Measurements from ENCODE around the gene ZBTB39.
"Not testable (repeated sequence)": the region's sequence is repeated elsewhere in the genome, so short reads cannot be mapped to it uniquely, and the experiment has no call there.

The ZBTB39 gene

GRCh38 chr12:57005980-57006808, at the start of gene ZBTB39:
Gene ZBTB39, minus strand, starts transcription at chr12:57006546. Its CDS starts 1,629 bp downstream, at chr12:57004917.
- DNase-seq (ENCODE audit: low read depth in 2 of 2) = peak in 1 of 2 donors; percentile 55

GRCh38 chr12:57055824-57056223, 49.5 kb upstream of the ZBTB39 start:
- no peak for DNase-seq (ENCODE audit: low read depth in 2 of 2)

- DNase-seq (ENCODE audit: low read depth in 2 of 2) = not testable (repeated sequence)
Observed at GRCh38 chr12:57053901-57054300, 47.6 kb upstream of the ZBTB39 start.

- not testable (repeated sequence) for DNase-seq (ENCODE audit: low read depth in 2 of 2)
Observed at GRCh38 chr12:57053146-57053545, 46.8 kb upstream of the ZBTB39 start.

- DNase-seq (ENCODE audit: low read depth in 2 of 2) = no peak
Observed at GRCh38 chr12:57051011-57051410, 44.7 kb upstream of the ZBTB39 start.

- DNase-seq (ENCODE audit: low read depth in 2 of 2) = no peak
Observed at GRCh38 chr12:57049890-57050289, 43.5 kb upstream of the ZBTB39 start, which contains the start of gene MYO1A. Gene MYO1A, minus strand, starts transcription at chr12:57050129. Its CDS starts 1,806 bp downstream, at chr12:57048323.

GRCh38 chr12:57049119-57049446, 42.7 kb upstream of the ZBTB39 start:
- DNase-seq (ENCODE audit: low read depth in 2 of 2) = no peak

- DNase-seq (ENCODE audit: low read depth in 2 of 2) = no peak
Observed at GRCh38 chr12:57048423-57049118, 42.2 kb upstream of the ZBTB39 start.

- DNase-seq (ENCODE audit: low read depth in 2 of 2) = no peak
Observed at GRCh38 chr12:57047981-57048380, 41.6 kb upstream of the ZBTB39 start.

- DNase-seq (ENCODE audit: low read depth in 2 of 2) = peak; percentile 33 to 45
Observed at GRCh38 chr12:57046947-57047890, 40.9 kb upstream of the ZBTB39 start.

GRCh38 chr12:57046086-57046791, 39.9 kb upstream of the ZBTB39 start:
- no peak for DNase-seq (ENCODE audit: low read depth in 2 of 2)

GRCh38 chr12:57044889-57045288, 38.5 kb upstream of the ZBTB39 start:
- DNase-seq (ENCODE audit: low read depth in 2 of 2) = no peak

GRCh38 chr12:57044468-57044867, 38.1 kb upstream of the ZBTB39 start:
- DNase-seq (ENCODE audit: low read depth in 2 of 2) = no peak

GRCh38 chr12:57042695-57043094, 36.3 kb upstream of the ZBTB39 start:
- DNase-seq (ENCODE audit: low read depth in 2 of 2) = no peak

- no peak for DNase-seq (ENCODE audit: low read depth in 2 of 2)
Observed at GRCh38 chr12:57040750-57041149, 34.4 kb upstream of the ZBTB39 start.

GRCh38 chr12:57040211-57040610, 33.9 kb upstream of the ZBTB39 start:
- no peak for DNase-seq (ENCODE audit: low read depth in 2 of 2)

GRCh38 chr12:57039016-57039798, 32.9 kb upstream of the ZBTB39 start:
- DNase-seq (ENCODE audit: low read depth in 2 of 2) = no peak

- DNase-seq (ENCODE audit: low read depth in 2 of 2) = no peak
Observed at GRCh38 chr12:57037264-57037663, 30.9 kb upstream of the ZBTB39 start.

GRCh38 chr12:57033431-57033830, 27.1 kb upstream of the ZBTB39 start:
- no peak for DNase-seq (ENCODE audit: low read depth in 2 of 2)

GRCh38 chr12:57031789-57032188, 25.4 kb upstream of the ZBTB39 start:
- DNase-seq (ENCODE audit: low read depth in 2 of 2) = no peak
